Ecto neural progenitor cell (in vitro differentiated cells): ENCODE results near the gene CTDSPL.

Source experiments
- DNase-seq: peaks from one replicate; pipeline ENCODE4 v3.0.0-alpha.2; 2018; ENCODE audit warnings: low spot score

The CTDSPL gene

GRCh38 chr3:37916685-37917084, 55.0 kb downstream of the CTDSPL start:
- no peak for DNase-seq

- no peak for DNase-seq
Measured at GRCh38 chr3:37918627-37919026, 56.9 kb downstream of the CTDSPL start.

GRCh38 chr3:37920156-37920699, 58.5 kb downstream of the CTDSPL start:
- no peak for DNase-seq

GRCh38 chr3:37921025-37921424, 59.3 kb downstream of the CTDSPL start:
- DNase-seq: no peak

GRCh38 chr3:37922721-37923568, 61.3 kb downstream of the CTDSPL start:
- DNase-seq: no peak

GRCh38 chr3:37923569-37924040, 61.9 kb downstream of the CTDSPL start:
- no peak for DNase-seq

GRCh38 chr3:37924453-37924852, 62.8 kb downstream of the CTDSPL start:
- no peak for DNase-seq

- no peak for DNase-seq
Measured at GRCh38 chr3:37925157-37925556, 63.5 kb downstream of the CTDSPL start.

- no peak for DNase-seq
Measured at GRCh38 chr3:37926611-37927010, 64.9 kb downstream of the CTDSPL start.

GRCh38 chr3:37930495-37930894, 68.8 kb downstream of the CTDSPL start:
- DNase-seq: no peak

- DNase-seq: peak; percentile 12
Measured at GRCh38 chr3:37932505-37932904, 70.8 kb downstream of the CTDSPL start.

GRCh38 chr3:37934631-37935289, 73.1 kb downstream of the CTDSPL start:
- DNase-seq: no peak

- DNase-seq: no peak
Measured at GRCh38 chr3:37935290-37935668, 73.6 kb downstream of the CTDSPL start.

- DNase-seq: peak; percentile 37
Measured at GRCh38 chr3:37935756-37936666, 74.3 kb downstream of the CTDSPL start.

- DNase-seq: no peak
Measured at GRCh38 chr3:37937156-37937555, 75.5 kb downstream of the CTDSPL start.

GRCh38 chr3:37938011-37938410, 76.3 kb downstream of the CTDSPL start:
- DNase-seq: no peak

- no peak for DNase-seq
Measured at GRCh38 chr3:37940242-37940908, 78.7 kb downstream of the CTDSPL start.

- no peak for DNase-seq
Measured at GRCh38 chr3:37941608-37942508, 80.2 kb downstream of the CTDSPL start.

- DNase-seq: no peak
Measured at GRCh38 chr3:37942646-37943045, 81.0 kb downstream of the CTDSPL start.

- no peak for DNase-seq
Measured at GRCh38 chr3:37943126-37943525, 81.4 kb downstream of the CTDSPL start.
